Left ventricle myocardium inferior (tissue), 1 donor: ENCODE data around the gene ZNF467. TPM values are rescaled to one million over a fixed set of nuclear protein-coding genes. Genes with fewer than 3 reads are reported as not detected.

Experiments
- DNase-seq: peaks from one replicate; pipeline ENCODE4 v3.0.0-alpha.2; 2020
- H3K27ac ChIP-seq: fragments of 200-600 bp; replicated peaks from 2 replicates; pipeline ENCODE4 v1.8.0; 2021
- H3K27me3 ChIP-seq: fragments of 200-600 bp; 2 replicates; pipeline ENCODE4 v1.8.0; 2021; ENCODE audit warnings: low read depth
- H3K36me3 ChIP-seq: fragments of 200-600 bp; 2 replicates; pipeline ENCODE4 v1.8.0; 2021
- H3K4me1 ChIP-seq: fragments of 200-600 bp; 2 replicates; pipeline ENCODE4 v1.8.0; 2021
- H3K4me3 ChIP-seq: fragments of 200-600 bp; 2 replicates; pipeline ENCODE4 v1.8.0; 2021; ENCODE audit warnings: mild to moderate bottlenecking, moderate library complexity
- H3K9me3 ChIP-seq: fragments of 200-600 bp; replicated peaks from 2 replicates; pipeline ENCODE4 v1.8.0; 2021
- CTCF ChIP-seq: fragments of 200-600 bp; IDR thresholded peaks from 2 replicates; pipeline ENCODE4 v1.8.0; 2021; ENCODE audit warnings: antibody characterized with exemption, mild to moderate bottlenecking, borderline replicate concordance
- intact Hi-C: fragments of 100-400 bp; cut with micrococcal nuclease; formaldehyde crosslinking; loops from one replicate; pipeline ENCODE4 v1.11.0; 2022
- total RNA-seq: library from RNA; stranded (reverse); fragmentation: NEBNext Ultra II Directional; extraction: Animal tissue kit (Norgen Biotek cat#: 25700); gene quantifications from one replicate; pipeline ENCODE4 v1.2.1, GENCODE V29; 2021
- donor health status: DM: no; HTN: yes; CAD: no; lungs with severe emphysema.

The ZNF467 gene
- total RNA-seq, 1 donor from 2014 or later: 5.2 TPM

- peak overlapping the region; percentile 84 for H3K27ac ChIP-seq
- no peak for TF ChIP-seq CTCF
- H3K4me3 ChIP-seq: peak overlapping the region; percentile 81
- no peak for DNase-seq
- no peaks in the 10 kb centered on the region for H3K9me3 ChIP-seq
- no peaks in the 10 kb centered on the region for H3K27me3 ChIP-seq
- no peaks in the 10 kb centered on the region for H3K36me3 ChIP-seq
- H3K4me1 ChIP-seq: peaks cover 51% of the 10 kb centered on the region
- intact Hi-C loops: no loop called here
Measured at GRCh38 chr7:149772956-149773434, 393 bp downstream of the ZNF467 start.

GRCh38 chr7:149772241-149772955, 990 bp downstream of the ZNF467 start:
- peak overlapping the region; percentile 81 for H3K4me3 ChIP-seq
- H3K27me3 ChIP-seq: peaks cover 4% of the 10 kb centered on the region
- H3K9me3 ChIP-seq: no peaks in the 10 kb centered on the region
- H3K36me3 ChIP-seq: no peaks in the 10 kb centered on the region
- H3K27ac ChIP-seq: peak overlapping the region; percentile 84
- DNase-seq: no peak
- intact Hi-C loops: no loop called here
- peaks cover 50% of the 10 kb centered on the region for H3K4me1 ChIP-seq
- no peak for TF ChIP-seq CTCF

- Histone ChIP-seq H3K4me1 (peaks cover 44% of the 10 kb centered on the region), H3K9me3 (no peaks in the 10 kb centered on the region), H3K4me3 (peak overlapping the region; percentile 81), H3K36me3 (no peaks in the 10 kb centered on the region), H3K27ac (peak overlapping the region; percentile 84), H3K27me3 (peaks cover 10% of the 10 kb centered on the region)
- intact Hi-C loops: no loop called here
- DNase-seq: peak; percentile 92
- TF ChIP-seq CTCF: no peak
Measured at GRCh38 chr7:149771720-149772240, 1.6 kb downstream of the ZNF467 start.

- Histone ChIP-seq H3K36me3 (no peaks in the 10 kb centered on the region), H3K9me3 (no peaks in the 10 kb centered on the region), H3K27me3 (peaks cover 18% of the 10 kb centered on the region), H3K4me1 (peaks cover 39% of the 10 kb centered on the region), H3K27ac (peak overlapping the region; percentile 84), H3K4me3 (peak overlapping the region; percentile 81)
- TF ChIP-seq CTCF: no peak
- DNase-seq: peak; percentile 34
- intact Hi-C loops: no loop called here
Measured at GRCh38 chr7:149770728-149771636, 2.4 kb downstream of the ZNF467 start.

- H3K4me3 ChIP-seq: no peak overlapping the region
- H3K36me3 ChIP-seq: peaks cover 4% of the 10 kb centered on the region
- peaks cover 39% of the 10 kb centered on the region for H3K4me1 ChIP-seq
- peaks cover 29% of the 10 kb centered on the region for H3K27me3 ChIP-seq
- DNase-seq: no peak
- H3K27ac ChIP-seq: no peak overlapping the region
- H3K9me3 ChIP-seq: no peaks in the 10 kb centered on the region
- TF ChIP-seq CTCF: no peak
- intact Hi-C loops: no loop called here
Measured at GRCh38 chr7:149769915-149770314, 3.5 kb downstream of the ZNF467 start.
